Measurements from ENCODE around the gene SHROOM2. TPM values are rescaled to one million over a fixed set of nuclear protein-coding genes. Genes with fewer than 3 reads are reported as not detected.

Gene SHROOM2
- total RNA-seq, 1 donor from 2014 or later: 2.6 TPM

DNA sequence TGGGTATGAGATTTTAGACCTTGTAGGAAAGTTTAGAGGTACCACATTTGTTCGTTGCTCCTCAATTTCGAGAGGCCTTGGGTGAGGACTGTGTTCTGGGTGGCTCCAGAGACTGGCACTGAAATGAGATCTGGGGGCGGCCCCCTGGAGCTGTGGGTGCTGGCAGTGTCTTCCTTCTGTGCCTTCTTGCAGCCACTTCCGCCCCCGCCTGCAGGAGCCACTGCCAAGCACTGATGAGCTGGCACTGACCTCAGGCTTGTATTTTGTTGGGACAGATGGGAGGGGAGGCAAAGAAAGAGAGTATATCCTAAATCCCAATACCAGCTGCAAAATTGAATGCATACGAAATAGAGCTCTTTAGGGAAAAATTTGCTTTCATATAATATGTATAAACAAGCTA lies 116.4 kb downstream of the SHROOM2 start:
- DNase-seq: peak; percentile 54

DNA sequence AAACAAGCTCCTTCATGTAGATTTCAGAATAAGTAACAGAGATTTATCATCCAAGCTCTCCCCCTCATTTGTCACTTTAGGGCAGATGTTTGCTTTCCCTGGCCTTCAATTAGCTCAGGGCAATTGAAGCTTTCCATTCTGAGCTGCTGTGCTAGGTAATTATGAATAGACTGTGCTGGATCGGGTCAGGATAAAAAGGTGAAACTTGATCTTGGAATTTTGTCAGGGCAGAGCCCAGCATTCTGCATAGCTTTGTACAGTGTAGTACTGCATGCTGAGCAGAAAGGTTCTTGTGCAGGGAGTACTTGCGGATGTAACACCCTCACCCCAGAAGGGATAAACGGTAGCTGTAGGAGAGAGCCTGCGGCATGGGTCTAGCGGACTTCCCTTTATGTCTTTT lies 116.9 kb downstream of the SHROOM2 start:
- DNase-seq: peak; percentile 20

DNA sequence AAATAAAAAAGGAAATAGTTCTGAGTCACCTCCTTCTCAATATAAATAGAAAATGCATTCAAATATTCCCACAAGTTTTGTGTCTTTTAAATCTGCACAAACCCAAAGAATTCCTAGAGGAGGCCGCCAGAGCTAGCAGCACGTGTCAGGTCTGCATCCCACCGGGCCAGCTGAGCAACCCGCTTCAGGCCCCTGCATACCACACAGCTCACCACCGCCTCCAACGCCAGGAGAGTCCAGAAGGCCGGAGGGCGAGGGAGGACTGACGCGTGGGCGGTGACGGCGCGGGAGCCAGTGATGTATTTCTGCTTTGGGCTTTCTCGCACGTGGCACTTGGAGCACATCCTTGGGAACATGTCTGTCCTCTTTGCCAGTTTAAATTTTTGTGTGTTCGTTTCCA lies 119.1 kb downstream of the SHROOM2 start:
- no peak for DNase-seq

DNA sequence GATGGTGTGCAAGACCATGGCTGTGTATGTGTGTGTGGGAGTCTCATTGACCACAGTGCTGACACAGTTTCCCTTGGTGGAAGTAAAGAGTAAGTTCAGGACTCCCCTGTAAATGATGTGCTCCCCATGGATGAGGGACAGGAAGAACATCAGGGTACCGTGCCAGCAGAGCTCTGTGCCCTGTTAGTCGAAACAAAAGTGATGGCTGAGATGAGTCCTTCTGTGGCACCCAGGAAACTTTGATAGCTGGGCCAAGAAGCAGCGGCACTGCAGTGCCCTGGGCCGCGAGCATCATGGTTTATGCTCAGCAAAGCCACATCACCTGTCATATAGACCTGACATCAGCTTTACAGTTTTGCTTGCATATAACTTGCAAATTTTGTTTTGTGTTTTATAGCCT lies 119.5 kb downstream of the SHROOM2 start:
- no peak for DNase-seq

DNA sequence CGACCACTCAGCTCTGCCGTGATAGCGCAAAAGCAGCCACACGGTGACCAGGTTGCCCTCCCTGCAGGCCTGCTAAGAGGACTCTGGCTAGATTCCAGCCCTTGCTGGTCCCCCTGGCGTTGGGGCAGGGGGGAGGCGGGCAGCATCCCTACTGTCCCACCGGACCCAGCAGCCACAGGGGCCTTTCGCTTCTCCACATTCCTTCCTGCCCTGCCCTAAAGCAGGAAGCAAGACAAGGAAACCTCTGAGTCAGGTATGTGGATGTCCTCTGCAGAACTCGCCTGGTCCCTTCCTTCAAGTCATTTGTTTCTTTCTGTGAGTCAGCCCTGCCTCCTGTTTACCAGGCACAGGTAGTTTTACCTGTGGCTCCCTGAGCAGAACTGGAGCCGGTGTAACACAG lies 120.7 kb downstream of the SHROOM2 start:
- no peak for DNase-seq

DNA sequence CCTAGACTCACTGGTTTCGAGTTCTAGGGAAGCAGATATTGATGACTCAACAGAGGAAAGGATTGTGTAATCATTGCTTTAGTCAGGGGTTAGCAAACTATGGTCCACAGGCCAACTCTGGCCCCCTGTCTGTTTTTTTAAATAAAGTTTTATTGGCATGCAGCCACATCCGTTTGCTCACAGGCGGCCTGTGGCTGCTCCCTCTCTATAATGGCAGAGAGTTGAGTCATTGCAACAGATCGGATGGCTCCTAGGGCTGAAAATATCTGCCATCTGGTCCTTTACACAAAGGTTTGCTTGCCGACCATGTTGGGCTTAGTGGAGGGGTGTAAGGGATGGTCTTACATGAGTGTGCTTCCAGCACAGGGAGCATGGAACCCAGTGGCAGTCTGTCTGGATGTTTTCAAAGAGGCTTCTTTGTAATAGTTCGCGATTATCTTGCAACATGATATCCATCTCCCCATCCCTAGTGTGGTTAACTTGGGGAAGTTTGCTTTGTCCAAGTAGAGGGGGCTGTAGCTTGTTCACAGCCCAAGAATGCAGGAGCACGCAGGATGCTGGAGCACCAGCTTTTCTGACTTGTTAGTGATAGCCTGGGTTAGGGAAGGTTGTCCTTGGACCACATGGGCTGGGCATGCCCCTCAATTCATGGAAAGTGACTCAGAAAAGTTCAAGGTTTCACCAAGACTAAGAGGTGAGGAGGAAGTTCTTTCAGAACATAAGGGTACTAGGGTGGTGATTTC lies 121.6 kb downstream of the SHROOM2 start:
- no peak for DNase-seq

DNA sequence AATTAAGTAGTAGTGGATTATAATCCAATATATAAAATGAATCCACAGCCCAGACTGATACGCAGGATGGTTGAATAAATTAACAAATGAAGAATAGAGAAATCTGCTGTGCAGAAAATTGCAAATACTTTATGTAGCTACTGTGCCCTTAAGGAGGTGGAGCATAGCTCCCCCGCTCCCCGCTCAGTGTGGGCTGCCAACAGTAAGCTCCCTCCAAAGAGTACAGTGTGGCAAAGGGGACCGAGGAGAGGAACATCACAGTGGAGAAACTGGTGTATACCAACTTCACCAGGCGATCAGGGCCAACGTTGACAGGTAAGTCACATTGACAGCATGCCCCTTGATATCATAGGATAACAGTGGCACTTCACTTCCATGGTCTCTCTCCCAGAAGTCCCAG lies 123.0 kb downstream of the SHROOM2 start:
- DNase-seq: no peak

DNA sequence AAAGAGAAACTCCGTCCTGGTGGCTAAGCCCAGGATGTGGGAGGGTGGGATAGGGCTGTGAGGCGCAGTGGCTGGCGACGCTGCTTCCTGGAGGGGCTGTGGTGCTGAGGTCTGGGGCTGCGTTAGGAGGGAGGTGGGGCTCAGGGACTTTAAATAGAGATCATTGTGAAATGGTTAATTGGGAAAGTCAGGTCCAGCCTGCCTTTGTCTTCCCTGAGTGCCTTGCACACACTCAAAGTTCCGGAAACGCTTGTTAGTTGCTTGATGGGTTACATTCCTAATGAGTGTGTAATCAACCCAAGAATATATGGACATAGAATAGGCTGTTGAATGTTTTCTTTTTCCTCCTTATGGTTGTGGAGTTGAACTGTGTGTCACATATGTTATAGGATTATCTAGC lies 125.3 kb downstream of the SHROOM2 start:
- DNase-seq: peak; percentile 17

DNA sequence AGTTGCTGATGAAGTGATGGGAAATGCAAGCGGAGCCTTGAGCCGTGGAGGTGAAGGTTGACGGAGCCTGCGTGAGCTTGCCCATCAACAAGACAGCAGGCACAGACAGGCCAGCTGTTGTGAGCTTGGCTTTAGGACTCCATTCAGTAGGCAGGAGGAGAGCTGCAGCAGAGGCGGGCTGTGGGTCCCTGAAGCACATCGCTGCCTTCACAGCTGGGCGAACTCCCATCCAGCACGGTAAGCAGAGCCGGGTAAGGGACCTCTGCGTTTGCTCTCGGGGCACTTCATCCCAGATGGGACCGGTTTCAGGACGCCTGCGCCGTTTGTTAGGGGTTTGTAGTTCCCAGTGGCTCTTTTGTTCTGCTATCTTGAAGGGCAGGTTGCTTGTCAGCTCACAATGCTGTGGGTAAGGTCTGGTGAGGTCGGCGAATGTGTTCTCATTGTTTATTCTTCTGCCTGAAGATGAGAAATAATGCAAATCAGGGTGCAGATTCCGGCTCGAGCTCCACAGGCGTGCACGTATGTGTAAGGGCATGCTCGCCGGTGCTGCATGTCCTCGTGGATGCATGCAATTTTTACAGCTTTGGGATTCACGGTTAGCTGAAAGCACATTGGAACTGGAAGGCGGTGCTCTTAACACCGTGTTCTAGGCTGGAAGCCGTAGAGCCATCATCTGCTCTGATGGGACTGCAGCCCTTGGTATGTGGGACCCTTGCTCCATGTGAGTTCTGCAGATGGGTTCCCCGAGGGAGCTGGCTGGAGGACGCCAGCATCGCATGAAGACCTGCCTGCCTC lies 126.3 kb downstream of the SHROOM2 start:
- DNase-seq: peak; percentile 66

DNA sequence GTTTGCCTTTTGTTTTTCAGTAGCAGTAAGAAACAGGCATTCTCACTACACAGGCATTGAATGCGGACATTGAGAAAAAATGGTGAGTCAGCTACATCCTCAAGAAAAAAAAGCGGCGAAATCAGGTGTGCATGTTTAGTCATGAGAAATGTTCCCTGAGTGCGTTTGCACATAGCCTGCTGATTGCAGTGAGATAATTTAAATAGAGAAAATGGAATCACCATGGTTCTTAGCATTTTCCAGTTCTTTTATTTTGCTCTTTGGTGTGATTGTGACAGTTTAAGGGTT lies 126.9 kb downstream of the SHROOM2 start:
- peak; percentile 5 for DNase-seq

DNA sequence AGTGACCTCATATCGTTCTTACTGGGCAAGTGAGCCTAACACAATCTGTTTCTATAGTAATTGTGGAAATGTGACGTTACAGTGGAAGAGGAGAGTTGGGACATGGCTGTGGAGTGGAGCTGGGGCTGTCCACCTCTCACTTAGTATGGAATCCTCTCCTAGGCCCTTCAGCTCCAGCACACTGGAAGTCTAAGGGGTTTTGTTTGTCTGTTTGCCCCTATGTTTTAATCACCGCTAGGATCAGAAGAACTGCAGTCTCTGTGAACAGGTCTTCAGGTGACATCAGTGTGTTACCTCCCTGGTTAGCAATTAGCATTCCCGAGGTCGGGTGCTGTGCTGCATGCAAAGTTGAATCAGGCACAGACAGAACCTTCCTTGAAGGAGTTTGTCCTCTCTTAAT lies 131.6 kb downstream of the SHROOM2 start:
- DNase-seq: no peak

DNA sequence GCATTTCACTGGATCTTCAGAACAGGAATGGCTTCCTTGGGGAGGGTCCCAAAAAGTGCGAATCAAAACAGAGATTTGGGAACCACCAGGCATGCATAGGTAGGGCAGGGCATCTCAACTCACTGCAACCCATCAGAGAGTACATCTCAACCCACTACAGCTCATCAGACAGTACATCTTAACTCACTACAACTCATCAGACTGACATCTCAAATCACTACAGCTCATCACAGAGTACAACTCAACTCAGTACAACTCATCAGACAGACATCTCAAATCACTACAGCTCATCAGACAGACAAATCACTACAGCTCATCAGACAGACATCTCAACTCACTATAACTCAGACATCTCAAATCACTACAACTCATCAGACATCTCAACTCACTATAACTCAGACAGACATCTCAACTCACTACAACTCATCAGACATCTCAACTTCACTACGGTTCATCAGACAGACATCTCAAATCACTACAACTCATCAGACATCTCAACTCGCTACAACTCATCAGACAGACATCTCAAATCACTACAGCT lies 133.5 kb downstream of the SHROOM2 start:
- no peak for DNase-seq

DNA sequence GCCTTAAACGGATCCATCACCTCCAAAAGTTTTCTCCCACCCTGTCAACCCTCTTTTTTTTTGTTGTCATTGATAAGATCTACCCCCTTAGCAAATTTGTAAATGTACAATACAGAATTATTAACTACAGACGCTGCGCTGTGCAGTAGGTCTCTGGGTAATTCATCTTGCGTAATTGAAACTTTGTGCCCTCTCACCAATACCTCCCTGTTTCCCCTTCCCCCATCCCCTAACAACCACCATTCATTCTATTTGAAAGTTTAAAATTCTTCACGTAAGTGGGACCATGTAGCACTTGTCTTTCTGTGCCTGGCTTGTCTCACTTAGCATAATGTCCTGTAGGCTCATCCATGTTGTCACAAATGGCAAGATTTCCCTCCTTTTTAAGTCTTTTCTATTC lies 135.2 kb downstream of the SHROOM2 start:
- no peak for DNase-seq

DNA sequence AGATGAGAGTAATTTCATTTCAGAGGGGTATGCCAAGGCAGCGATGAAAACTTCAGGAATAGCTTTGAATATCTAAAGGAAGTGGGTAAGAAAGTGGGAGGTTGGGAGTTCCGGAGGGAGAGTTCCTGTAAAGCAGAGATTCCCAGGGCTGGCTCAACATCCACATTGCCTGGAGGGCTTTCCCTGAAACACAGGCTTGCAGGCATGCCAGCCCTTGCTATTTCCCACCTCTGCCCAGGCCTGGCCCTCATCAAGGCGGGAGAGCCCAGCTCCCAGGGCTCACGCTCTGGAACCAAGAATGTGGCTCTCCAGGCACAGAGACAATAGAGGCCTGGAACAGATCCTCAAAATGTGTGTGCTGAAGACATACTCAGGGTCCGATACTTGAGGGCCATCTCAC lies 137.1 kb downstream of the SHROOM2 start:
- no peak for DNase-seq

DNA sequence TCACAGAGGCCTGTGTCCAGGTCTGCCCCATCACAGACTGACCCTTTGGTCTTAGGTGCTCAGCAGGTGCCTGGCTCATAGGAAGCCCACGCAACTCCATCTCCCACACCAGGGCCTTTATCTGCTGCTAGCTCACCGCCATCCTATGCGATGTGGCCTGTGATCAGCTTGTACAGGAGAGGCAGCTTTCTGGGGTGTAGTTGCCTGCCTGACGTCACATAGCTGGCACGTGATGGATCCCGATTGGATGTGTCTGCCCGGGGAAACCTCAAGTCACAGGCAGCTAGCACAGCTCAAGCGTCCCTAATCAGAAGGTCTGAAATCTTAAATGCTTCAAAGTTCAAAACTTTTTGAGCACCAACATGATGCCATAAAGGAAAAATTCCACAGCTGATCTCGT lies 139.8 kb downstream of the SHROOM2 start:
- DNase-seq: no peak

DNA sequence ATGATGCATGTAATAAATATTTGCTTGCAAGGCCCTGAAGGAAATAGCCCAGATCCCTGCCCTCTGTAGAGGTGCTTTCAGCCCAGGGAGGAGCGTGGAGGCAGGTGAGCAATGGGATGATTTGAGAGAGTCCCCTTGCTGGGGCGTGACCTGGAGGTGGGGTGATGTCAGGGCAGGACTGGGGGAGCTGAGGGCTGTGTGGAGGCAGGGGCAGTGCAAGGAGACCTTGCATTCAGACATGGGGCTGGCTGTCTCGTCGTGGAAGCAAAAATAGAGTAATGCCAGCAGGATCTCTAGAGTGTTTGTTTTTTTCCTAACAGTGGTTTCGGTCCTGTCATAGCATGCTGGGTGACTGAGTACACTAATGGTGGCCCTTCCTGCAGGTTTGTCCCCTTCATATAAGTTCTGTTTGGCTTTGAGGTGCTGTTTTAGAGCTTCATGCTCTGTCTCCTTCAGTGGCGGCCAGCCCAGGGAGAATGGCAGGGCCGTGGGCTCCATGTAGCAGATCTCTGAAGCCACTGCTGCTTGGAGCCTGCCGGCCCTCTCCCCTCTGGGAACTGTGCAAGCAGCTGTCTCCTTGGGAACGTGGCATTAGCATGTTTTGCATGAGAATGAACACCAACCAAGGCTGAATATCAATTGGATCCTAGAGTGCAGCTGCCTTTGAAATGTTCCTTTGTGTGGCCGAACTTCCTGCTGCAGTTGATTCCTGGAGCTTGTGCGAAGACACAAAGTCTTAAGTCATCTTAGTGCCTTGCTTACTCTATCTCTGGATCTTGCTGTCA lies 141.7 kb downstream of the SHROOM2 start:
- peak; percentile 71 for DNase-seq

DNA sequence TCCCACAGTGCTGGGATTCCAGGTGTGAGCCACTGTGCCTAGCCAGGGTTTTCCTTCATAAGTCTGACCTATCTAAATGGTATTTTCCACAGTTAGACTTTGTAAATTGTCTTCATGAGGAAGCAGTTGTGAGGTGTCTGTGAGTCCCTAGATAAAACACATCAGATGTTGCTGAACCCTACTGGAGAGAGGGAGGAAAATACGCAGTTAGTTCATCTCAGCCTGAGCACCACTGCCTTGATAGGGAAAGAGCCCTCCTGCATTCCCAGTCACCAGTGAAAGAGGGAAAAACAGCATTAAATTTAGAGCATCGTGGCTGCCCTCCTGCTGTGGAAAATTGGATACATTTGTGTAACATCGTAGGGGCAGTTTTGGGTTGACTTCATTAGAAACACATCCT lies 149.2 kb downstream of the SHROOM2 start:
- no peak for DNase-seq

DNA sequence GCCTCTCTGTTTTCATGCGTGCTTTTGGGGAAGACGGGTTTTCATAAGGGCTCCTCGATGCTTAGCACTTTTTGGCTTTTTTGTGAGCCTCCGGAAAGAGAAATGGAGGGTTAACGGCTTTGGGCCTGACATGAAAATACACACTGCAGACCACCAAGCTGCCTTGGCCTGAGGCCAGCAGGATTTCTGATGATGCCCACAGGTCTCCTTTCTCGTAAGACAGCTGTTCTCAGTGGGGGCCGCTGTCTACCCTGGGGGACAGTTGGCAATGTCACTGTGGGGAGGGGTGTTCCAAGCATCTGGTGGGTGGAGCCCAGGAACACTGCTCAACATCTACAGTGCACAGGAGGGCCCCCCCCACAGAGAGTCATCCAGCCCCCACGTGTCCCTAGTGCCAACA lies 151.5 kb downstream of the SHROOM2 start:
- peak; percentile 14 for DNase-seq

DNA sequence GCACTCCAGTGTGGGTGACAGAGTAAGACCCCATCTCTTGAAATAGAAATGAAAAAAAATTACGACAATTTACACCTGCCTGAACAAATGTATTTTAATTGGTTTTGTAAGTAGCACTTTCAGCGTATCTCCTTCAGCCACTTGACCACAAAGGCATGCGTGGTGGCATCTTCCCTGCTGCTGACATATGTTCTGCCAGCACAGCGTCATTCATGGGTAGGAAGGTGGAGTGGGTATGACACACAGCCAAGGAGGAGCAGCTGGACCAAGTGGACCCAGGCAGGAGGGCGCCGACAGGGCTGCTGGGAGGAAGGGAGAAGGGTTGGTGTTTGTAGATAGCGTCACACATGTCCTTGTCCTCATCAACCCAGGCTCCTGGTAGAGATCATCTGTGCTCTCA lies 152.3 kb downstream of the SHROOM2 start:
- DNase-seq: peak; percentile 11

DNA sequence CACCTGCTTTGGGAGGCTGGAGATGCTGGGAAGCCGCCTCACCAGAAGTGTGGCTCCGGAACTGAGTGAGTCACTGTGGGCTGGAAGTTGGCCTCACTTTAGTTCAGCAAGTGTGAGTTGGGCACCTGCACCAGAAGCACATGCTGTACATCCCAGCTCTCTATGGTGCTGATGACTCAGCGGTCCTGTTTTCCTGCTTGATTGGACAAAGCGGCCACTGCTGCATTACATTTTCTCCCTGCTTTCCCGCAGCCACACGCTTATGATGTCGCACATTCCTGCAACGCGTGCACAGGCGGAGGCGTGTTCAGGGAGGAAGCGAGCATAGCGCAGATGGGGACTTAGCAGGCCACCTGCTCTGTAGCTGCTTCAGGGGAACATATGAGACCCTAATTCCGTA lies 154.2 kb downstream of the SHROOM2 start:
- peak; percentile 38 for DNase-seq

DNA sequence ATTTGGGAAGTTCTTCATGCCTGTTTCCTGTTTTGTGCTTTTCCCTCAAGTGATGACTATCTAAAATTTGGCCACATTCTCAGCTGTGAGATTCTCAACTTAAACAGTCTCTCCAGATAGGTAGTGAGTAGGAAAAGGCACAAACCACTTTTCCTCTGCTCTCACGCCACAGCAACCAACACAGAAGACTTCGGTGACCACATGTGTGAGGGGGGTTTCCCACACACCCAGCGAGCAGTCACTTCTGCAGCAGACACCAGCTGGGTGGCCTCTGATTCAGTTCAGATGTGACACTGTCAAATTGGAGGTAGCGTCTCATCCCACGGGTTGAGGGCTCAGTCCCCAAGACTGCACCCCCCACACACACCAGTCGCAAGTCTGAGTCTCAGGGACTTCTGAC lies 155.9 kb downstream of the SHROOM2 start:
- no peak for DNase-seq

DNA sequence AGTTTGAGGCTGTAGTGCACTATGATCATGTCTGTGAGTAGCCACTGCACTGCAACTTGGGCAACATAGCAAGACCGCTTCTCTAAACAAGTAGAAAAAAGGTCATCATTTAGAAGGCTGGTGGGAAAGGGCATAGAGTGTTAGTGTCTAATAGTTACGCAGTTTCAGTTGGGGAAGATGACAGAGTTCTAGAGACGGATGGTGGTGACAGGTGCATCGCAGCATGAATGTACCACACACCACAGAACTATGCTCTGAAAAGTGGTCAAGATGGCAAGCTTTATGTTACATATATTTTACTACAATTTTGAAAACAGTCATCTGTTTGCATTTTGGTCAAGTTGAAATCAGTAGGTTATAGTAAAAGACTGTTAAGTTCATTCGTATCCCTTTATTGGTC lies 157.2 kb downstream of the SHROOM2 start:
- no peak for DNase-seq
